ENCODE measurements around the gene ADAMTS9. TPM values are rescaled to one million over a fixed set of nuclear protein-coding genes. Genes with fewer than 3 reads are reported as not detected.

The ADAMTS9 gene
- total RNA-seq, 4 donors from 2014 or later = 4.8 to 49.8 (median 13.4) TPM

GRCh38 chr3:64673159-64673715 is 14.6 kb downstream of the ADAMTS9 start:
- intact Hi-C loops (cut with DNase I; ENCODE audit: low total_unique reads) (no loop called here), in situ Hi-C loops (cut with MboI; ENCODE audit: low sequenced_read_pairs in 4 of 4) (no loop called here)
- no peak for ATAC-seq
- TF ChIP-seq POLR2A (IDR thresholded peaks at IDR 0.05) (no peak), CTCF (IDR thresholded peaks at IDR 0.05 in 4 of 5, conservative IDR thresholded peaks at IDR 0.05 in 1 of 5) (no peak)
- peaks cover 9 to 18% of the 10 kb centered on the region in 2 donors for H3K4me1 ChIP-seq
- H3K27ac ChIP-seq = no peak overlapping the region
- no peaks in the 10 kb centered on the region for H3K27me3 ChIP-seq
- no peaks in the 10 kb centered on the region for H3K9me3 ChIP-seq
- no peaks in the 10 kb centered on the region for H3K36me3 ChIP-seq
- no peak for DNase-seq
- no peak overlapping the region for H3K4me3 ChIP-seq

- peak in 1 of 2 donors; percentile 10 for ATAC-seq
- H3K27ac ChIP-seq = peak overlapping the region in 3 of 4 donors; percentile 38 to 57 (median 45)
- intact Hi-C loops (cut with DNase I; ENCODE audit: low total_unique reads) (no loop called here), in situ Hi-C loops (cut with MboI; ENCODE audit: low sequenced_read_pairs in 4 of 4) (loop anchor here in 1 of 4 donors (10.0 kb wide), 1 partner anchor 134 kb away; no protein-coding TSS in a partner anchor)
- H3K4me1 ChIP-seq = peaks cover 51 to 52% of the 10 kb centered on the region in 2 donors
- no peaks in the 10 kb centered on the region for H3K9me3 ChIP-seq
- H3K27me3 ChIP-seq = no peaks in the 10 kb centered on the region
- TF ChIP-seq POLR2A (IDR thresholded peaks at IDR 0.05) (no peak), CTCF (IDR thresholded peaks at IDR 0.05 in 4 of 5, conservative IDR thresholded peaks at IDR 0.05 in 1 of 5) (no peak)
- no peak overlapping the region for H3K4me3 ChIP-seq
- no peak for DNase-seq
- H3K36me3 ChIP-seq = no peaks in the 10 kb centered on the region
Measured at GRCh38 chr3:64668582-64669510, 19.0 kb downstream of the ADAMTS9 start.

GRCh38 chr3:64667887-64668581 is 19.8 kb downstream of the ADAMTS9 start:
- intact Hi-C loops (cut with DNase I; ENCODE audit: low total_unique reads) = no loop called here
- ATAC-seq (peak; percentile 15 to 82), DNase-seq (peak; percentile 18 to 66)
- Histone ChIP-seq H3K4me1 (peaks cover 53 to 54% of the 10 kb centered on the region in 2 donors), H3K27me3 (no peaks in the 10 kb centered on the region), H3K27ac (peak overlapping the region in 3 of 4 donors; percentile 38 to 57 (median 45)), H3K4me3 (peak overlapping the region in 3 of 4 donors; percentile 18 to 39 (median 23)), H3K9me3 (no peaks in the 10 kb centered on the region), H3K36me3 (no peaks in the 10 kb centered on the region)
- in situ Hi-C loops (cut with MboI; ENCODE audit: low sequenced_read_pairs in 4 of 4) = loop anchor here in 1 of 4 donors (10.0 kb wide), 1 partner anchor 133 kb away; no protein-coding TSS in a partner anchor
- TF ChIP-seq POLR2A (IDR thresholded peaks at IDR 0.05) (no peak), CTCF (IDR thresholded peaks at IDR 0.05 in 4 of 5, conservative IDR thresholded peaks at IDR 0.05 in 1 of 5) (no peak)

GRCh38 chr3:64667138-64667537 is 20.7 kb downstream of the ADAMTS9 start:
- in situ Hi-C loops (cut with MboI; ENCODE audit: low sequenced_read_pairs in 4 of 4) = loop anchor here in 1 of 4 donors (10.0 kb wide), 1 partner anchor 132 kb away; no protein-coding TSS in a partner anchor
- H3K27me3 ChIP-seq = no peaks in the 10 kb centered on the region
- H3K4me1 ChIP-seq = peaks cover 53 to 54% of the 10 kb centered on the region in 2 donors
- ATAC-seq (no peak), DNase-seq (no peak)
- peak overlapping the region in 3 of 4 donors; percentile 38 to 57 (median 45) for H3K27ac ChIP-seq
- H3K9me3 ChIP-seq = no peaks in the 10 kb centered on the region
- no peaks in the 10 kb centered on the region for H3K36me3 ChIP-seq
- H3K4me3 ChIP-seq = peak overlapping the region in 1 of 4 donors; percentile 23
- TF ChIP-seq CTCF (IDR thresholded peaks at IDR 0.05 in 4 of 5, conservative IDR thresholded peaks at IDR 0.05 in 1 of 5) = no peak
- no peak for TF ChIP-seq POLR2A (IDR thresholded peaks at IDR 0.05)
- intact Hi-C loops (cut with DNase I; ENCODE audit: low total_unique reads) = no loop called here
